ENCODE measurements around the gene TPSB2.
"Not testable (repeated sequence)": the region's sequence is repeated elsewhere in the genome, so short reads cannot be mapped to it uniquely, and the experiment has no call there.

Gene TPSB2

GRCh38 chr16:1228227-1228626 is 1.8 kb downstream of the TPSB2 start:
- H3K4me1 ChIP-seq (ENCODE audit: control insufficient read depth in 1 of 2, insufficient read depth in 2 of 2, low read length in 2 of 2); H3K36me3 ChIP-seq (ENCODE audit: control insufficient read depth in 1 of 2, insufficient read depth in 2 of 2, low read length in 2 of 2); H3K27me3 ChIP-seq (ENCODE audit: control insufficient read depth in 1 of 2, insufficient read depth in 2 of 2, low read length in 2 of 2); H3K9ac ChIP-seq (ENCODE audit: low read depth in 1 of 2, low read length in 2 of 2); H3K4me3 ChIP-seq (ENCODE audit: low read depth in 1 of 2, low read length in 2 of 2); H3K9me3 ChIP-seq (ENCODE audit: control insufficient read depth in 1 of 2, low read length in 2 of 2); H3K27ac ChIP-seq (ENCODE audit: low read depth, low read length): not testable (repeated sequence)

GRCh38 chr16:1226692-1227091 is 3.3 kb downstream of the TPSB2 start:
- not testable (repeated sequence) for H3K9me3 ChIP-seq (ENCODE audit: control insufficient read depth in 1 of 2, low read length in 2 of 2); H3K9ac ChIP-seq (ENCODE audit: low read depth in 1 of 2, low read length in 2 of 2); H3K27me3 ChIP-seq (ENCODE audit: control insufficient read depth in 1 of 2, insufficient read depth in 2 of 2, low read length in 2 of 2); H3K4me1 ChIP-seq (ENCODE audit: control insufficient read depth in 1 of 2, insufficient read depth in 2 of 2, low read length in 2 of 2); H3K27ac ChIP-seq (ENCODE audit: low read depth, low read length); H3K4me3 ChIP-seq (ENCODE audit: low read depth in 1 of 2, low read length in 2 of 2); H3K36me3 ChIP-seq (ENCODE audit: control insufficient read depth in 1 of 2, insufficient read depth in 2 of 2, low read length in 2 of 2)

GRCh38 chr16:1225728-1226311 is 4.2 kb downstream of the TPSB2 start:
- not testable (repeated sequence) for H3K36me3 ChIP-seq (ENCODE audit: control insufficient read depth in 1 of 2, insufficient read depth in 2 of 2, low read length in 2 of 2); H3K9me3 ChIP-seq (ENCODE audit: control insufficient read depth in 1 of 2, low read length in 2 of 2); H3K9ac ChIP-seq (ENCODE audit: low read depth in 1 of 2, low read length in 2 of 2); H3K4me3 ChIP-seq (ENCODE audit: low read depth in 1 of 2, low read length in 2 of 2); H3K27ac ChIP-seq (ENCODE audit: low read depth, low read length); H3K27me3 ChIP-seq (ENCODE audit: control insufficient read depth in 1 of 2, insufficient read depth in 2 of 2, low read length in 2 of 2); H3K4me1 ChIP-seq (ENCODE audit: control insufficient read depth in 1 of 2, insufficient read depth in 2 of 2, low read length in 2 of 2)

GRCh38 chr16:1225051-1225451 is 4.9 kb downstream of the TPSB2 start, which contains the start of gene TPSG1:
Gene TPSG1 (minus strand): TSS chr16:1225268. CDS start chr16:1225252, 16 bp downstream.
- no peak within 1 kb of the TSS for H3K4me3 ChIP-seq (ENCODE audit: low read depth in 1 of 2, low read length in 2 of 2)
- no peak within 1 kb of the TSS for H3K27ac ChIP-seq (ENCODE audit: low read depth, low read length)
- peaks cover 0 to 3% of the 10 kb centered on the region in 2 donors for H3K27me3 ChIP-seq (ENCODE audit: control insufficient read depth in 1 of 2, insufficient read depth in 2 of 2, low read length in 2 of 2)
- H3K9me3 ChIP-seq (ENCODE audit: control insufficient read depth in 1 of 2, low read length in 2 of 2) = no peaks in the 10 kb centered on the region
- H3K4me1 ChIP-seq (ENCODE audit: control insufficient read depth in 1 of 2, insufficient read depth in 2 of 2, low read length in 2 of 2) = no peaks in the 10 kb centered on the region
- H3K9ac ChIP-seq (ENCODE audit: low read depth in 1 of 2, low read length in 2 of 2) = no peak within 1 kb of the TSS
- no peaks in the 10 kb centered on the region for H3K36me3 ChIP-seq (ENCODE audit: control insufficient read depth in 1 of 2, insufficient read depth in 2 of 2, low read length in 2 of 2)

- H3K27me3 ChIP-seq (ENCODE audit: control insufficient read depth in 1 of 2, insufficient read depth in 2 of 2, low read length in 2 of 2) = peaks cover 0 to 3% of the 10 kb centered on the region in 2 donors
- no peaks in the 10 kb centered on the region for H3K4me1 ChIP-seq (ENCODE audit: control insufficient read depth in 1 of 2, insufficient read depth in 2 of 2, low read length in 2 of 2)
- no peaks in the 10 kb centered on the region for H3K9me3 ChIP-seq (ENCODE audit: control insufficient read depth in 1 of 2, low read length in 2 of 2)
- no peak overlapping the region for H3K9ac ChIP-seq (ENCODE audit: low read depth in 1 of 2, low read length in 2 of 2)
- H3K4me3 ChIP-seq (ENCODE audit: low read depth in 1 of 2, low read length in 2 of 2) = no peak overlapping the region
- no peaks in the 10 kb centered on the region for H3K36me3 ChIP-seq (ENCODE audit: control insufficient read depth in 1 of 2, insufficient read depth in 2 of 2, low read length in 2 of 2)
- H3K27ac ChIP-seq (ENCODE audit: low read depth, low read length) = no peak overlapping the region
Measured at GRCh38 chr16:1224558-1224957, 5.4 kb downstream of the TPSB2 start.

- H3K9ac ChIP-seq (ENCODE audit: low read depth in 1 of 2, low read length in 2 of 2) = no peak overlapping the region
- no peaks in the 10 kb centered on the region for H3K36me3 ChIP-seq (ENCODE audit: control insufficient read depth in 1 of 2, insufficient read depth in 2 of 2, low read length in 2 of 2)
- no peaks in the 10 kb centered on the region for H3K9me3 ChIP-seq (ENCODE audit: control insufficient read depth in 1 of 2, low read length in 2 of 2)
- H3K4me3 ChIP-seq (ENCODE audit: low read depth in 1 of 2, low read length in 2 of 2) = no peak overlapping the region
- no peak overlapping the region for H3K27ac ChIP-seq (ENCODE audit: low read depth, low read length)
- no peaks in the 10 kb centered on the region for H3K4me1 ChIP-seq (ENCODE audit: control insufficient read depth in 1 of 2, insufficient read depth in 2 of 2, low read length in 2 of 2)
- peaks cover 0 to 3% of the 10 kb centered on the region in 2 donors for H3K27me3 ChIP-seq (ENCODE audit: control insufficient read depth in 1 of 2, insufficient read depth in 2 of 2, low read length in 2 of 2)
Measured at GRCh38 chr16:1223355-1224214, 6.4 kb downstream of the TPSB2 start.

- H3K4me3 ChIP-seq (ENCODE audit: low read depth in 1 of 2, low read length in 2 of 2) = no peak overlapping the region
Measured at GRCh38 chr16:1222553-1223354, 7.2 kb downstream of the TPSB2 start.

GRCh38 chr16:1221628-1222552 is 8.1 kb downstream of the TPSB2 start:
- Histone ChIP-seq H3K36me3 (ENCODE audit: control insufficient read depth in 1 of 2, insufficient read depth in 2 of 2, low read length in 2 of 2) (no peaks in the 10 kb centered on the region), H3K27ac (ENCODE audit: low read depth, low read length) (no peak overlapping the region), H3K4me3 (ENCODE audit: low read depth in 1 of 2, low read length in 2 of 2) (no peak overlapping the region), H3K4me1 (ENCODE audit: control insufficient read depth in 1 of 2, insufficient read depth in 2 of 2, low read length in 2 of 2) (no peaks in the 10 kb centered on the region), H3K27me3 (ENCODE audit: control insufficient read depth in 1 of 2, insufficient read depth in 2 of 2, low read length in 2 of 2) (peaks cover 0 to 3% of the 10 kb centered on the region in 2 donors), H3K9ac (ENCODE audit: low read depth in 1 of 2, low read length in 2 of 2) (no peak overlapping the region), H3K9me3 (ENCODE audit: control insufficient read depth in 1 of 2, low read length in 2 of 2) (no peaks in the 10 kb centered on the region)

More at GRCh38 chr16:1222553-1223354, 7.2 kb downstream of the TPSB2 start:
- no peak overlapping the region for H3K9ac ChIP-seq (ENCODE audit: low read depth in 1 of 2, low read length in 2 of 2)
- no peaks in the 10 kb centered on the region for H3K9me3 ChIP-seq (ENCODE audit: control insufficient read depth in 1 of 2, low read length in 2 of 2)
- peaks cover 0 to 3% of the 10 kb centered on the region in 2 donors for H3K27me3 ChIP-seq (ENCODE audit: control insufficient read depth in 1 of 2, insufficient read depth in 2 of 2, low read length in 2 of 2)
- no peaks in the 10 kb centered on the region for H3K36me3 ChIP-seq (ENCODE audit: control insufficient read depth in 1 of 2, insufficient read depth in 2 of 2, low read length in 2 of 2)
- H3K27ac ChIP-seq (ENCODE audit: low read depth, low read length) = no peak overlapping the region
- no peaks in the 10 kb centered on the region for H3K4me1 ChIP-seq (ENCODE audit: control insufficient read depth in 1 of 2, insufficient read depth in 2 of 2, low read length in 2 of 2)

GRCh38 chr16:1220841-1221627 is 8.9 kb downstream of the TPSB2 start:
- H3K4me1 ChIP-seq (ENCODE audit: control insufficient read depth in 1 of 2, insufficient read depth in 2 of 2, low read length in 2 of 2) = no peaks in the 10 kb centered on the region
- H3K27me3 ChIP-seq (ENCODE audit: control insufficient read depth in 1 of 2, insufficient read depth in 2 of 2, low read length in 2 of 2) = peaks cover 0 to 3% of the 10 kb centered on the region in 2 donors
- H3K4me3 ChIP-seq (ENCODE audit: low read depth in 1 of 2, low read length in 2 of 2) = no peak overlapping the region
- no peak overlapping the region for H3K27ac ChIP-seq (ENCODE audit: low read depth, low read length)
- H3K36me3 ChIP-seq (ENCODE audit: control insufficient read depth in 1 of 2, insufficient read depth in 2 of 2, low read length in 2 of 2) = no peaks in the 10 kb centered on the region
- H3K9ac ChIP-seq (ENCODE audit: low read depth in 1 of 2, low read length in 2 of 2) = no peak overlapping the region
- H3K9me3 ChIP-seq (ENCODE audit: control insufficient read depth in 1 of 2, low read length in 2 of 2) = no peaks in the 10 kb centered on the region
